Measurements from ENCODE around the gene XYLT1.

Gene XYLT1

GRCh38 chr16:17252064-17252463, 218.7 kb downstream of the XYLT1 start:
- Histone ChIP-seq H3K79me2 (ENCODE audit: insufficient read depth, low read depth) (no peaks in the 10 kb centered on the region), H3K9ac (no peak overlapping the region), H3K4me2 (no peak overlapping the region), H3K4me1 (ENCODE audit: low read depth, poor library complexity, severe bottlenecking) (peaks cover 6% of the 10 kb centered on the region), H4K20me1 (ENCODE audit: insufficient read depth) (no peaks in the 10 kb centered on the region), H2AFZ (ENCODE audit: low read depth) (no peak overlapping the region), H3K27me3 (ENCODE audit: insufficient read depth, low read depth) (no peaks in the 10 kb centered on the region), H3K27ac (no peak overlapping the region), H3K4me3 (IDR thresholded peaks at IDR 0.05; ENCODE audit: insufficient read depth, low read depth, low read length) (no peak overlapping the region), H3K36me3 (ENCODE audit: insufficient read depth) (no peaks in the 10 kb centered on the region)
- TF ChIP-seq CTCF (conservative IDR thresholded peaks at IDR 0.05; ENCODE audit: low read depth, low read length) = no peak

GRCh38 chr16:17251496-17251895, 219.3 kb downstream of the XYLT1 start:
- Histone ChIP-seq H3K9ac (no peak overlapping the region), H3K36me3 (ENCODE audit: insufficient read depth) (no peaks in the 10 kb centered on the region), H3K79me2 (ENCODE audit: insufficient read depth, low read depth) (no peaks in the 10 kb centered on the region), H3K4me2 (no peak overlapping the region), H3K4me3 (IDR thresholded peaks at IDR 0.05; ENCODE audit: insufficient read depth, low read depth, low read length) (no peak overlapping the region), H2AFZ (ENCODE audit: low read depth) (no peak overlapping the region), H3K4me1 (ENCODE audit: low read depth, poor library complexity, severe bottlenecking) (peaks cover 12% of the 10 kb centered on the region), H4K20me1 (ENCODE audit: insufficient read depth) (no peaks in the 10 kb centered on the region), H3K27ac (no peak overlapping the region), H3K27me3 (ENCODE audit: insufficient read depth, low read depth) (no peaks in the 10 kb centered on the region)
- no peak for TF ChIP-seq CTCF (conservative IDR thresholded peaks at IDR 0.05; ENCODE audit: low read depth, low read length)

GRCh38 chr16:17246974-17247732, 223.6 kb downstream of the XYLT1 start:
- Histone ChIP-seq H2AFZ (ENCODE audit: low read depth) (no peak overlapping the region), H3K36me3 (ENCODE audit: insufficient read depth) (no peaks in the 10 kb centered on the region), H3K4me3 (IDR thresholded peaks at IDR 0.05; ENCODE audit: insufficient read depth, low read depth, low read length) (no peak overlapping the region), H3K4me1 (ENCODE audit: low read depth, poor library complexity, severe bottlenecking) (peaks cover 39% of the 10 kb centered on the region), H3K27me3 (ENCODE audit: insufficient read depth, low read depth) (no peaks in the 10 kb centered on the region), H3K4me2 (peak overlapping the region; percentile 90; the same call in 1 of the 2 replicates), H3K79me2 (ENCODE audit: insufficient read depth, low read depth) (no peaks in the 10 kb centered on the region), H3K27ac (no peak overlapping the region), H4K20me1 (ENCODE audit: insufficient read depth) (no peaks in the 10 kb centered on the region), H3K9ac (no peak overlapping the region)
- no peak for TF ChIP-seq CTCF (conservative IDR thresholded peaks at IDR 0.05; ENCODE audit: low read depth, low read length)

- Histone ChIP-seq H4K20me1 (ENCODE audit: insufficient read depth) (no peaks in the 10 kb centered on the region), H3K4me2 (peak overlapping the region; percentile 90), H3K4me3 (IDR thresholded peaks at IDR 0.05; ENCODE audit: insufficient read depth, low read depth, low read length) (no peak overlapping the region), H3K27me3 (ENCODE audit: insufficient read depth, low read depth) (no peaks in the 10 kb centered on the region), H2AFZ (ENCODE audit: low read depth) (no peak overlapping the region), H3K79me2 (ENCODE audit: insufficient read depth, low read depth) (no peaks in the 10 kb centered on the region), H3K9ac (no peak overlapping the region; the same call in 1 of the 2 replicates), H3K4me1 (ENCODE audit: low read depth, poor library complexity, severe bottlenecking) (peaks cover 39% of the 10 kb centered on the region), H3K36me3 (ENCODE audit: insufficient read depth) (no peaks in the 10 kb centered on the region), H3K27ac (peak overlapping the region; percentile 36; the same call in 1 of the 2 replicates)
- TF ChIP-seq CTCF (conservative IDR thresholded peaks at IDR 0.05; ENCODE audit: low read depth, low read length) = no peak
These were observed 224.4 kb downstream of the XYLT1 start for GRCh38 chr16:17246268-17246885.
